OCI-LY1 (cell line): ENCODE measurements around the gene FTO.

Experiments
- EZH2 ChIP-seq: fragments of 200-600 bp; sonication (generic), shearing (Covaris generic); IDR thresholded peaks from 2 replicates; pipeline ENCODE4 v1.8.0; 2017; ENCODE audit warnings: borderline replicate concordance, mixed run types, mild to moderate bottlenecking, antibody characterized with exemption, low read length, moderate library complexity, mixed read lengths
- TF ChIP-seq, protein P1 (sequence below): fragments of 200-600 bp; sonication (generic), shearing (Covaris generic); IDR thresholded peaks from 2 replicates; pipeline ENCODE4 v1.5.1; 2017; ENCODE audit warnings: mild to moderate bottlenecking, antibody characterized with exemption, low read length, moderate library complexity, mixed read lengths

DNA sequence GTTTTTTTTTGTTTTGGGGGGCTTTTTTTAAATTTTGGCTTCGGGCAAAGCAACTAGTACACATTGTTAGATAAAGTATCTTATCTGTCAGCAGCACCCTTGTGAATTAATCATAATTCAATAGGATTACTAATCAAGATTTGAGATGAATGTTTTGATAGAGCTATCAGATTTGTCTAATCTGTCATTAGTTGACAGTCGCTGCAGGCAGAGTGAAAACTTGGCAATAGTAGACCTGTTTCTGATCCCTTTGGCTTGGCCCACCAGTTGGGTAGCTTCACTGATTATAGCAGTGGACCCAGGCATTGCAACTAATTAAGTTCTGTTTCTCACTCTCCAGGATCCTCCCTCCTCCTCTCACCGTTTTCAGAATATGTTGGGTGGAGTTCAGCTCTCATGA, 324.0 kb downstream of the FTO start:
- TF ChIP-seq, protein P1, sequence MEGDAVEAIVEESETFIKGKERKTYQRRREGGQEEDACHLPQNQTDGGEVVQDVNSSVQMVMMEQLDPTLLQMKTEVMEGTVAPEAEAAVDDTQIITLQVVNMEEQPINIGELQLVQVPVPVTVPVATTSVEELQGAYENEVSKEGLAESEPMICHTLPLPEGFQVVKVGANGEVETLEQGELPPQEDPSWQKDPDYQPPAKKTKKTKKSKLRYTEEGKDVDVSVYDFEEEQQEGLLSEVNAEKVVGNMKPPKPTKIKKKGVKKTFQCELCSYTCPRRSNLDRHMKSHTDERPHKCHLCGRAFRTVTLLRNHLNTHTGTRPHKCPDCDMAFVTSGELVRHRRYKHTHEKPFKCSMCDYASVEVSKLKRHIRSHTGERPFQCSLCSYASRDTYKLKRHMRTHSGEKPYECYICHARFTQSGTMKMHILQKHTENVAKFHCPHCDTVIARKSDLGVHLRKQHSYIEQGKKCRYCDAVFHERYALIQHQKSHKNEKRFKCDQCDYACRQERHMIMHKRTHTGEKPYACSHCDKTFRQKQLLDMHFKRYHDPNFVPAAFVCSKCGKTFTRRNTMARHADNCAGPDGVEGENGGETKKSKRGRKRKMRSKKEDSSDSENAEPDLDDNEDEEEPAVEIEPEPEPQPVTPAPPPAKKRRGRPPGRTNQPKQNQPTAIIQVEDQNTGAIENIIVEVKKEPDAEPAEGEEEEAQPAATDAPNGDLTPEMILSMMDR: no peak
- TF ChIP-seq EZH2: no peak
